ENCODE results near the gene BAZ2B.

Gene BAZ2B

DNA sequence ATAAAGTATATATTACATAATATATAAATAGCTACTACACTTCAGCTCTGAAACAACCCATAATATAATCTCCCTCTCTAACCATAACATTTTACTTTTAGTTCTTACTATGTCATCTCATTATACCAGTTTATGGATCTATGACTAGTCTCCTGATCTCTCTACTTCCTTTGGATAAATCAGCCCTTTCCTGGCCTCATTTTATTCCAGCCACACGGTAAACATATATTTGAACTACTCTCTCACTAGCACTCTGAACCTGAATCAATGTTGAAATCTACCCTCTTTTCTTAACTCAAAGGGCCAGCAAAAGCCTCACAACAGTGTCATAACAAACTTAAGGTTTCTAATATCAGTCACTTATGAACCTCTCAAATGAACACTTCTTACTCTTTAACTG, 62.6 kb downstream of the BAZ2B start:
- Histone ChIP-seq H3K4me2 (ENCODE audit: low read length) (no peak overlapping the region), H3K4me1 (ENCODE audit: insufficient read depth, low read length, severe bottlenecking) (peaks cover 4% of the 10 kb centered on the region), H3K9ac (ENCODE audit: low read length) (no peak overlapping the region), H3F3A (ENCODE audit: insufficient read depth, low read length) (no peaks in the 10 kb centered on the region), H3K9me2 (ENCODE audit: low read depth, low read length) (no peaks in the 10 kb centered on the region), H3K79me2 (ENCODE audit: insufficient read depth, low read length) (no peaks in the 10 kb centered on the region), H3K9me3 (ENCODE audit: low read length) (no peaks in the 10 kb centered on the region), H3K27me3 (ENCODE audit: insufficient read depth, low read length) (no peaks in the 10 kb centered on the region), H2AFZ (ENCODE audit: low read length) (no peak overlapping the region), H3K36me3 (ENCODE audit: insufficient read depth, low read length) (no peaks in the 10 kb centered on the region), H3K4me3 (ENCODE audit: low read depth, low read length, poor library complexity, severe bottlenecking) (no peak overlapping the region), H3K27ac (ENCODE audit: low read depth, low read length, poor library complexity, severe bottlenecking) (no peak overlapping the region), H4K20me1 (ENCODE audit: insufficient read depth, low read length) (no peaks in the 10 kb centered on the region)
- TF ChIP-seq, protein P1, sequence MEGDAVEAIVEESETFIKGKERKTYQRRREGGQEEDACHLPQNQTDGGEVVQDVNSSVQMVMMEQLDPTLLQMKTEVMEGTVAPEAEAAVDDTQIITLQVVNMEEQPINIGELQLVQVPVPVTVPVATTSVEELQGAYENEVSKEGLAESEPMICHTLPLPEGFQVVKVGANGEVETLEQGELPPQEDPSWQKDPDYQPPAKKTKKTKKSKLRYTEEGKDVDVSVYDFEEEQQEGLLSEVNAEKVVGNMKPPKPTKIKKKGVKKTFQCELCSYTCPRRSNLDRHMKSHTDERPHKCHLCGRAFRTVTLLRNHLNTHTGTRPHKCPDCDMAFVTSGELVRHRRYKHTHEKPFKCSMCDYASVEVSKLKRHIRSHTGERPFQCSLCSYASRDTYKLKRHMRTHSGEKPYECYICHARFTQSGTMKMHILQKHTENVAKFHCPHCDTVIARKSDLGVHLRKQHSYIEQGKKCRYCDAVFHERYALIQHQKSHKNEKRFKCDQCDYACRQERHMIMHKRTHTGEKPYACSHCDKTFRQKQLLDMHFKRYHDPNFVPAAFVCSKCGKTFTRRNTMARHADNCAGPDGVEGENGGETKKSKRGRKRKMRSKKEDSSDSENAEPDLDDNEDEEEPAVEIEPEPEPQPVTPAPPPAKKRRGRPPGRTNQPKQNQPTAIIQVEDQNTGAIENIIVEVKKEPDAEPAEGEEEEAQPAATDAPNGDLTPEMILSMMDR (IDR thresholded peaks at IDR 0.05; ENCODE audit: low read length): no peak
- no peak for TF ChIP-seq EZH2 (IDR thresholded peaks at IDR 0.05; ENCODE audit: borderline replicate concordance, low read length)

DNA sequence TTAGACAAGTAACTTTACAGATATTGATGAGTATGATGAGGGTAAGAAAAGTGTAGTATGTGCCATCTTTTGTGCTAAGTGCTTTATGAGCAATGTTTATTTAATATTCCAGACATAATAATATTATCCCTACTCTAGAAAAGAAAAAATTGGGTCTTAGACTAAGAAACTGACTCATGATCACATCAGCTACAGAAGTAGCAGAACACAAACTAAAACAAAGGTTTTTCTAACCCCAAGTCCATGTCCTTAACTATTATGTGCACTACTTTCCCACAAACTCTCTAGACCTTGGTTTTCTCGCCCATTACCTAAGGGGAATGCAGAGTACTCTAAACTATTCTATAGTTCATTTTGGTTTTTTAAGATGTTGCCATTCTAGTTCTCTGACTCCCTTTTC, 64.5 kb downstream of the BAZ2B start:
- no peaks in the 10 kb centered on the region for H3K9me2 ChIP-seq (ENCODE audit: low read depth, low read length)
- no peaks in the 10 kb centered on the region for H4K20me1 ChIP-seq (ENCODE audit: insufficient read depth, low read length)
- H2AFZ ChIP-seq (ENCODE audit: low read length): no peak overlapping the region
- H3F3A ChIP-seq (ENCODE audit: insufficient read depth, low read length): no peaks in the 10 kb centered on the region
- no peak overlapping the region for H3K4me3 ChIP-seq (ENCODE audit: low read depth, low read length, poor library complexity, severe bottlenecking)
- peaks cover 4% of the 10 kb centered on the region for H3K4me1 ChIP-seq (ENCODE audit: insufficient read depth, low read length, severe bottlenecking)
- H3K79me2 ChIP-seq (ENCODE audit: insufficient read depth, low read length): no peaks in the 10 kb centered on the region
- no peak overlapping the region for H3K4me2 ChIP-seq (ENCODE audit: low read length)
- H3K9ac ChIP-seq (ENCODE audit: low read length): no peak overlapping the region
- H3K27ac ChIP-seq (ENCODE audit: low read depth, low read length, poor library complexity, severe bottlenecking): no peak overlapping the region
- no peaks in the 10 kb centered on the region for H3K36me3 ChIP-seq (ENCODE audit: insufficient read depth, low read length)
- TF ChIP-seq, protein P1 (IDR thresholded peaks at IDR 0.05; ENCODE audit: low read length): no peak
- no peak for TF ChIP-seq EZH2 (IDR thresholded peaks at IDR 0.05; ENCODE audit: borderline replicate concordance, low read length)
- H3K9me3 ChIP-seq (ENCODE audit: low read length): no peaks in the 10 kb centered on the region
- H3K27me3 ChIP-seq (ENCODE audit: insufficient read depth, low read length): no peaks in the 10 kb centered on the region

DNA sequence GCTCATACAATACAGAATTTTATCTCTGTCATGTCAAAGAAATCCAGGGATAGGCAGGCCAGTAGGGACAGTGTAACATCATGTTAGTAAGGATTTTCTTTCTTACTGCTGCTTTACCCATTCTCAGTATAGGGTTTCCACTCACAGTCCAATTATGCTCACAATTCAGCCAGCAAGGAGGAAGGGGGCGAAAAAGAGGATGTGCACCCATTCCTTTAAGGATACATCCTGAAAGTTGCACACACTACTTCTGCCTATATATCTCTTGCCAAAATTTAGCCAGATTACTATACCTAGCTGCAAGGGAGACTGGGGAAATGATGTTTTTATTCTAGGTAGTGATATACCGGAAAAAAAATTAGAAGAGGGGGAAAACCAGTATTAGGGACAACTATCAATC, 66.1 kb downstream of the BAZ2B start:
- H3K27ac ChIP-seq (ENCODE audit: low read depth, low read length, poor library complexity, severe bottlenecking): no peak overlapping the region
- H3K79me2 ChIP-seq (ENCODE audit: insufficient read depth, low read length): no peaks in the 10 kb centered on the region
- no peak for TF ChIP-seq EZH2 (IDR thresholded peaks at IDR 0.05; ENCODE audit: borderline replicate concordance, low read length)
- TF ChIP-seq, protein P1 (IDR thresholded peaks at IDR 0.05; ENCODE audit: low read length): no peak
- H3F3A ChIP-seq (ENCODE audit: insufficient read depth, low read length): no peaks in the 10 kb centered on the region
- no peaks in the 10 kb centered on the region for H3K36me3 ChIP-seq (ENCODE audit: insufficient read depth, low read length)
- H3K4me2 ChIP-seq (ENCODE audit: low read length): no peak overlapping the region
- H3K9me3 ChIP-seq (ENCODE audit: low read length): no peaks in the 10 kb centered on the region
- no peaks in the 10 kb centered on the region for H3K27me3 ChIP-seq (ENCODE audit: insufficient read depth, low read length)
- no peak overlapping the region for H3K4me3 ChIP-seq (ENCODE audit: low read depth, low read length, poor library complexity, severe bottlenecking)
- no peaks in the 10 kb centered on the region for H4K20me1 ChIP-seq (ENCODE audit: insufficient read depth, low read length)
- no peak overlapping the region for H2AFZ ChIP-seq (ENCODE audit: low read length)
- H3K9ac ChIP-seq (ENCODE audit: low read length): no peak overlapping the region
- H3K4me1 ChIP-seq (ENCODE audit: insufficient read depth, low read length, severe bottlenecking): peaks cover 4% of the 10 kb centered on the region
- no peaks in the 10 kb centered on the region for H3K9me2 ChIP-seq (ENCODE audit: low read depth, low read length)
